ENCODE data around the gene TWIST2.

The TWIST2 gene

DNA sequence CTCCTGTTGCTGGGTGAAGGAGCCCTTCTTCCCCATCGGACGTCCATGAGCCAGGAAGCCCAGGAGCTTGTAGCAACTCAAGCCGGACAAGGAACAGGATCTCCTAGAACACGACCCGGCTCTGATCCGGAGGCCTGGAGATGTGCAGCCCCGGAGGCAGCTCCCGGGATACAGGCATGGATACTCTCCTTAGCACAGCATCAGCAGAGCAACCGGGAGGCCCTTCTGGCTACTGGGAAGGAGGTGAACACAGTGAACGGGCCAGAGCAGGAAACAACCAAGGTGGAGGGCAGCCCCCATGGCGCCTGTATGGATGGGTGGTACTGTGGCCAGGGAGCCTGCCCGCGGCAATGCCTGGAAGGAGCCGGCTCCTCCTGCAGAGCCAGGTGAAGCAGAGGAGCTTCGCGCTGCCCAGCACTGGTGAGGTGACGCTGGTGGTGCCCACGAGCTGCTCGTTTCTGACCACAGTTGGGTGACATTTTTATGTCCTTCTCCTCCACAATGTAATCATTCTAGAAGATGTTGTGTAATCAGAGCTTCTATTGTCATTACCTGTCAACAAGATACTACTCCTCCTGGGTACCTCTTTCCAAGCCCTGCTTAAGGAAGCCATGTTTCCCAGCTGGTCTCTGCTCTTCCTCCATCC is 94.3 kb downstream of the TWIST2 start:
- DNase-seq: no peak

DNA sequence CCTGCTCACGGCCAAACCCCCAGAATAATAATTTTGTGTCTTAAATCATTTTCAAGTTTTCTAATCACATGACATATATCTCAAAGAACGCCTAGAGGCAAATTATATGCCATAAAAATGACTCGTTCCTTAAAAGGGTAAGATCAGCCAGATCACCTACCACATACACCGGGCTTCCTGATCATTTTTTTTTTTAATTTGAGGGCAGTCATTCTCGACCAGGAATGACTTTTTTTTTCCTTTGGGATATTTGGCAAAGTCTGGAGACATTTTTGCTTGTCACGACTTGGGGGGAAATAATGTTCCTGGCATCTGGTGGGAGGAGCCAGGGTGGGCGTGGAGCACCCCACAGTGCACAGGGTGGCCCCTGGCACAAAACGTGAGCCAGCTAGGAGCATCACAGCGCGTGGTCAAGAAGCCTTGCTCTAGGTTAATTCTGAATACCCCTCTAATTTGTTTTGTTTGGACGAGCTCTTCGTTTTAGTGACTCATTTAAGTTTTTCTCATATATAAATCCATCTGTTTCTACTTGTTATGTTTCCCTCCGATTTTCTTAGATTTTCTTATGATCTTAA is 94.9 kb downstream of the TWIST2 start:
- DNase-seq: peak; percentile 42

DNA sequence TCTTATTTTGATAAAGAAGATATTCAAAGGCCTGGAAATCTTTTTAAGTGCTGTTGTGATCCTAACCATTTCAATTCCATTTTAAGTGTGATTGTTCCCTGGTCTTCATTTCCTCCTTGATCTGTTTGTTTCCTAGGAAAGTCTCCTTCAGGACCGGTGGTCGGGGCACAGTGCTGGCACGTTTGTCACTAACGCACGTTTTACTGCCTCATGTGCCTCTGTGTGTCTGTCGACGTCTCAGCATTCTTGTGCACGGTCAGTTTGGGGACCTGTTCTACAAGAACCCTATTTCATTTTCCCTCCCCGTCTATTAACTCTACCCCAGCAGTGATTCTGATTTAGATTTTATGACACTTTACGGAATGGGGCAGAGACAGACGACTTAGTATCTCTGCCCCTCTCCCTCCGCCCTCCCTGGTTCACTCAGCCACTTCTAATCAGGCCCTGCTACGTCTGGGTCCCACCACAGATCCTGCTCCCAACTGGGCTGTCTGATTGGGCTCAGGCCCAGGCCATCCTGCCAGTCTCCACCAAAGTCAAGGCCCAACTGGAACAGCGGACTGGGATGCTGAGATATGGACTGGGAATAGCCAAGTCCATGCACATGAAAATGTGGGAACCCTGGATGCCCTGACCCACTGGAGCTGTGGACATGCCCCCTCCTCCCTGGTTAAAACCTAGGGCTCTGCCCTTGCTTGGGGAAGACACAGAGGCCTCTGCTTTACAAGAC is 95.6 kb downstream of the TWIST2 start:
- DNase-seq: no peak

DNA sequence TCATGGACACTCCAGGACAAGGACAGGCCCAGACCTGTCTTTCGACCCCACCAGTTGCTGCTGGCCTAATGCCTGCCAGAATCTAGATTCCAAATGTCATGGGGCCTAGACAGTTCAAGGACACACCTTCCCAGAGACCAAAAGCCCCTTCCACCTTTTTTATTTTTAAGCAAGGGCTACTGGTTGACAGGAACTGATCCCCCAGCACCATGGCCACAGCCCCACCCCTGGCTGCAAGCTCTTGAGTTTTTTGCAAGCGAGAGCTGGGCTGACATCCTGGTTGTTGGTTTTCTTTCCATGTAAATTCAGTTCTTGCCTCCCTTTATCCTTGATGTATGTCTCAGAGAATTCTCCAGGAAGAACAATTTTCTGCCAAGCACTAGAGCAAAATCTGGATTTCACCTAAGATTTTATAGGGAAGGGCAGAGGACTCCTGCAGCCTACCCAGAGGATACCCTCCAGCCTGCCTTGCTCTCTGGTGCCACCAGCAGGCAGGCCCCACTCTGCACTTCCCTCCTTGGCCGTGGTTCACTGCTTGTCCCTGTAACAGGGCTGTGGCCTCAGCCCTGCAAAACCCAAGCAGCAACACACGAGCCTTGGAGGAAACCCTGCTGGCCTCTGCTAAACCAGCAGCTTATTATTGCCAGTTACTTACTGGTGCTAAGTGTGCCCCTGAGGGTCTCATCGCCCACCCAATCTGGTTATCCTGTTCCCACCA is 97.7 kb downstream of the TWIST2 start:
- DNase-seq: peak; percentile 48

DNA sequence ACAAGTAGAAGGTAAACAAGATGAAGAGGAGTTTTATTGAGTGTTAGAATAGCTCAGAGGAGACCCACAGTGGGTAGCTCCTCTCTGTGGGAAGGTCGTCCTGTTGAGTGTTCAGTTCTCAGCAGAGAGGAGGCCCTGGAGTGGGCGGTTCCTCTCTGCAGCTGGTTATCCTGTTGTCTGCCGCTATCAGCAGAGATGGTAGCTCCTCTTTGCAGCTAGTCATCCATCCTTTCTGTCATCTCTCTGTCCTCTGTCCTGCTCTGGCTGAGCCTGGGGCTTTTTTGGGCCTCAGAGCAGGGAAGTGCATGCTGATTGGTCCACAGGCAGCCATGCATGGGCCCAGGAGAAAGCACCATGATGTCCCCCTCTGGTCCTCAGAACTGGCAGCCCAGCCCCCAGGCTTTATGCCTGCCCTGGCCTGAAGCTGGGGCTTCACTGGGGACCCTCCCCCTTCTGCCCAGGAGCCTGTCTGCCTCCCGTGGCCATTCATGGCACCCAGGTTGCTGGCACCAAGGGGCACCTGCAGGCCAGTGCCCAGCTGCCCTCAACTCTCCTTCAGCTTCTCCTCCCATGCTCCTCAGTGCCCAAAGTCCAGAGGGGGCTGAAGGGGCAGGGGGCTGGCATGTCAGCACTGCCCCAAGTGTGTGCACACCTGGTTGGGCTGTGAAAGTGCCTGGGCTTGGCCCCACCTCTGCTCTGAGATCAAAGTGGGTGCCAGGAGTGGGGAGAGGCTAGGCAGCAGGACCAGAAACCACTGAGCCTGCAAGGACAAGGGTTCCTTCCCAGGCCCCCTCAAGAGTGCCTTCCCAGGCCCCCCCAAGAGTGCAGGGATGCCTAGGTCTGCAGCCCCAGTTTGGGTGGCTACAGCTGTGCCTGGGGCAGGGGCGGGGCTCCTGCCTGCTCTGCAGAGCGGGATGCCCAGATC is 98.7 kb downstream of the TWIST2 start:
- no peak for DNase-seq

DNA sequence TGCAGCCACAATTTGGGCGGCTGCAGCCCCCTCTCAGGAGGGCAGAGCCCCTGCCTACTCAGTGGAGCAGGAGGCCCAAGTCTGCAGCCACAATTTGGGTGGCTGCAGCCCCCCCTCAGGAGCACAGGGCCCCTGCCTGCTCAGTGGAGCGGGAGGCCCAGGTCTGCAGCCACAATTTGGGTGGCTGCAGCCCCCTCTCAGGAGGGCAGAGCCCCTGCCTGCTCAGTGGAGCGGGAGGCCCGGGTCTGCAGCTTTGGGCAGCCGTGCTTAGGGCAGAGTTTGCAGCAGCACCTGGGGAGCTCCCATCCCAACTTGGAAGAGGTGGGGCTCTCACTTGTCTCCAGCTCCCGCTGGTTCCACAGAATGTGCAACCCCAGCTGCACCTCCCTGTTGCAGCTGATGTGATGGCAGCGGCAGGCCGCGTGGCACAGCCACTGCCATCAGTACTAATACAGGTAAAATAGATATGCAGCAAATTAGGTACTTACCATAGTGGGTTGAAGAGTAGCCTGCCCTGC is 99.4 kb downstream of the TWIST2 start:
- no peak for DNase-seq

DNA sequence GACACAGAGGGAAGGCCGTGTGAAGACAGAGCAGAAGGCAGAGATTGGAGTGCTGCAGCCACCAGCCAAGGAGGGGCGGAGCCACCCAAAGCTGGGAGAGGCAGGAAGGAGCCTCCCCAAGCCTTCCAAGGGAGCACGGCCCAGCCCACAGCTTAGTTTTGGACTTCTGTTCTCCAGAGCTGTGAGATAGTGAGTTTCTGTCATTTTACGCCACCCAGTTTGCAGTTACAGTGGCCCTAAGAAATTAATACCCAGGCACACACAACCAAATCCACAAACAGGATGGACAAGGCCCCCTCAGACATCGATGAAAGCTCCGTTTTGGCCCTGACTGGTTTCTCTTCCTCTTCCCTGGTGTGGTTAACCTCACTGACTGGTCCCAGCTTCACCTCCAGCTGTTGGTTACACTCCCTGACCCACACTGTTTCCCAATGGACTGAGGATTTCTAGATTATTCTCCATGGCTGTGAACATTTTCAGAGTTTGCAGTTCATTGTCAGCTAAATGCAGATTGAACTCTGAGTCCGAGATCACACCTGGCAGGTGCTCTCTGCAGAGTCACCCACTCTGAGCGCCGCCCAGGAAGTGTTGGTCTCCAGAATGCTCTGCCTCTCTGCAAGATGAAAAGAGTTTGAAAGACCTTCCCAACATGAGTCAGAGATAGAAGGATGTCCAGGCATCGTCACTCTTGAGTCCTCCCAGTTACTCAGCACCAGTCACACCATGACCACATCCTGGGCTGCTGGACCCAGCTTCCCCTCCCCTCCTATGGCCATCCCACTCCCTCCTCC is 100.2 kb downstream of the TWIST2 start:
- DNase-seq: peak; percentile 94

DNA sequence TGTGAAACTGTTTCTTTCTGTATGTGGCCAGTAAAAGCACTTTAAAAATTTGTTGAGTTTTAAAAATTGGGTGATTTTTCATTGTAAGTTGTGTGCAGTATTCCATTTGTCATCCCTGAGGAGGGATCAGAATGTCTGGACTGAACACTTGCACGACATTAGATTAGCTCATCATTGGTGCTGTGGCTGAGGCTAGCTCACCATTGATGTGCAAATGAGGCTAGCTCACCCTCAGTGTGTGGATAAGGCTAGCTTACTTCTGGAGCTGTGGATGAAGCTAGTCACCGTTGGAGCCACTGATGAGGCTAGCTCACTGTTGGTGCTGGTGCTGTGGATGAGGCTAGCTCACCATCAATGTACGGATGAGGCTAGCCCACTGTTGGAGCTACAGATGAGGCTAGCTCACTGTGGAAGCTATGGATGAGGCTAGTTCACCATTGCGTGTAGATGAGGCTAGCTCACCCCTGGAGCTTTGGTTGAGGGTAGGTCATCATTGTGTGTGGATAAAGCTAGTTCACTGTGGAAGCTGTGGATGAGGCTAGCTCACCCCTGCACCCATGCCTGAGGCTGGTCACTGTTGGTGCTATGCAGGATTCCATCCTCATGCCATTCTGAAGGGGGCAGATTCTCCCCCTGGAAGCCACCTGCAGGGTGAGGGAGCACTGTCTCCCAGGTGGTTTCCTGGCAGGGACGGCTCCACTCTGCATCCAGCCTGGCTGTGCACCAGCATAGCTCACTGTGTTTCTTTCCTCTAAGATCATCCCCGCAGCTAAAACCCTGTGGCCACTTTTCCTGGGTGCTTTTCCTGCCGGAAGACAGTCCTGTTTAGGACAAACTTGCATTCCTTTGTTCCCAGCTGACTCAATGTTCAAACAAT is 101.1 kb downstream of the TWIST2 start:
- DNase-seq: peak; percentile 64

DNA sequence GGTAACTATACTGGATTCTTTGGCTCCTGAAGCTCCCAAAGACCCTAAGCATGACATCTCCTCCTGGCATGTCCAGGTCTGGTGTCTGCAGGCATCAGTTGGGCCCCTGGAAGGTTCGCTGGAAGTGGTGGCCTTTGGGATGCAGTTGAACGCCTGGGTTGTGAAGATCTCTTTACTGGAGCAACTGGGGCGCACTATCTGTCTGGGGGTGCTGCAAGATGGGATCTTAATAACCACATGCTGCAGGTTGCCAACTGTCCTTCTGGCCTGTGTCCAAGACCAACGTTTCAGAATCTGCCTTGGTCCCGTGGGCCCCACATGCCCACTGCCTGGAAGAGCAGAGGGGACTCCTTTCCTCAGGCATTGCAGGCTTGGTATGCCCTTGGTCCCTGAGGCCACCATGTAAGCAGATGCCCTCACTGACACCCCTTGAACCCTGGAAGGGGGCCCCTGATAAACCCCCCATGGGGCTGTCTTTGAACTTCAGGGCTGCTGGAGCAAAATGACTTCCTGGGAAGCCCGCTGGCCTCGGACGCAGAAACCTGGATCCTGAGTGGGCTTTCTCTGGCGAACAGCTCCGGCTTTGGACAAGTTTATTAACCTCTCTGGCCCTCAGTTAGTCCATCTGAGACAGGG is 101.9 kb downstream of the TWIST2 start:
- no peak for DNase-seq

DNA sequence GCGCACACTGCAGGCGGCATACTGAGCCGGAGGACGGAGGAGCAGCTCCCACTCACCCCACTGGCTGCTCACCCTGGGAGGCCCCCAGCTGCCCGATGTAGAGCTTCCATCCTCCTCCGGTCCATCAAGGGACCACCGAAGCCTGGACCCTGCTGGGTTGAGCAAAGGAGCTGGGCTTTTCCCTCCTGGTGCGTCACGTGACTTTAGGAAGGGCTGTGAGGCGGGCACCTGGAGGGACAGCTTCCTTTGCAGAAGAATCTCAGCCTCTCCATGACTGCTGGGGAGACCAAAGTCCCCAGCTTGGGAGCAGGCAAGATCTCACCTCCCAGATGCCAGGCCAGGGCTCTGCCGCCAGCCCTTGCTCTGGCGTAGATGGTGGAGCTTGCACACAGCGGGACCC is 102.7 kb downstream of the TWIST2 start:
- no peak for DNase-seq

DNA sequence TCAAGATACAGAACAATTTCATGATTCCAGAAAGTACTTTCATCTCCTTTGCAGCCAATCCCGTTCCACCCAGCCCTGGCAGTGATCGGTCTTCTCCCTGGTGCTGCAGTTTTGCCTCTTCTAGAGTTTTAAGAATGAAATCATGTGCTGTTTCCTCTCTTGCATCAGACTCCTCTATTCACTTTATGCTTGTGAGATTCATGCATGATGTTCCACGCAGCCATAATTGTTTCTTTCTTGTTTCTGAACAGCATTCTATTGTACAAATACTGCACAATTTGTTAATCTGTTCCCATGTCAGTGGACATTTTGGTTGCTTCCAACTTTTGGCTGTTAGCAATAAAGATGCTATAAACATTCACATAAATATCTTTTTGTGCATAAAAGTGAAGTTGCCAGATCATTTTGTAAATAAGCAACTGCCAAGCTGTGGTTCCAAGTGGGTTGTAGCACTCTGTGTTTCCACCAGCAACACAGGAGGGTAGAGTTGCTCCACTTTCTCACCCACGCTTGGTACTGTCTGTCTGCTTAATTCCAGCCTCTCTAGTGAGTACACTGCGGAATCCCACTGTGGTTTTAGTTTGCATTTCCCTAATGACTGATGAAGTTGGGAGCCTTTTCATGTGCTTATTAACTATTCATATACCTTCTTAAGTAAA is 104.5 kb downstream of the TWIST2 start:
- no peak for DNase-seq

DNA sequence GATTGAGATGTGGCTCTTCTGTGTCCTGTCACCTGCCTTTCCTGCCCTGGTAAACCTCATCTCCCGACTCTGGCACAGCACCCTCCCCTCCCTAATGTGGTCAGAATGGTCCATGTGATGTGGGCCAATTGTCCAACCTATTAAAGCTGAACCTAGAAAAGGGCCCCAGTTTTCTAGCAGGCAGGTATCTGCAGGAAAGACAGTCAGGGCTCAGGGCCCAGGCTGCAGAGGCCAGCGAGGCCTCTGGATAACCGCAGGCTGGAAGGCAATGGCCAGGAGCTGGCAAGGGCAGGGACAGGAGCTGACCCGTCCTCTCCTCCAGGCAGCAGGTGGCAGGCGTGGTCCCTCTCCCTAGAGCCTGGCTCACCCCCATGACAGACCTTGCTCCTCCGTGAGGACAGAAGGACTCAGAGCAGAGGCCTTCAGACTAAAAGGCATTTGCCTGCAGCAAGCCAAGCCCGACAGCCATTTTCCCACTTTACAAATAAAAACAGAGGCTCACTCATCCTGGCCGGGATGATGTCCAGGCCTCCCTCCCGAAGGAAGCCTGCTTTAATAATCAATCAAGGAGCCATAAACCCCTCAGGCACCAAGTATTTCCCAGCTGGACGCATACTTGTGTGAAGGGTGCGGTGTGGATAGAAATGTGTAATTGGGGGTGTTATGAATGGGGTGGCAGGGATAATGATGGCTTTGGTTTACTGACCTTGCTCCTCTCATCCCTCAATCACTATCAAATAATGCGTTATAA is 107.1 kb downstream of the TWIST2 start:
- DNase-seq: peak; percentile 26

DNA sequence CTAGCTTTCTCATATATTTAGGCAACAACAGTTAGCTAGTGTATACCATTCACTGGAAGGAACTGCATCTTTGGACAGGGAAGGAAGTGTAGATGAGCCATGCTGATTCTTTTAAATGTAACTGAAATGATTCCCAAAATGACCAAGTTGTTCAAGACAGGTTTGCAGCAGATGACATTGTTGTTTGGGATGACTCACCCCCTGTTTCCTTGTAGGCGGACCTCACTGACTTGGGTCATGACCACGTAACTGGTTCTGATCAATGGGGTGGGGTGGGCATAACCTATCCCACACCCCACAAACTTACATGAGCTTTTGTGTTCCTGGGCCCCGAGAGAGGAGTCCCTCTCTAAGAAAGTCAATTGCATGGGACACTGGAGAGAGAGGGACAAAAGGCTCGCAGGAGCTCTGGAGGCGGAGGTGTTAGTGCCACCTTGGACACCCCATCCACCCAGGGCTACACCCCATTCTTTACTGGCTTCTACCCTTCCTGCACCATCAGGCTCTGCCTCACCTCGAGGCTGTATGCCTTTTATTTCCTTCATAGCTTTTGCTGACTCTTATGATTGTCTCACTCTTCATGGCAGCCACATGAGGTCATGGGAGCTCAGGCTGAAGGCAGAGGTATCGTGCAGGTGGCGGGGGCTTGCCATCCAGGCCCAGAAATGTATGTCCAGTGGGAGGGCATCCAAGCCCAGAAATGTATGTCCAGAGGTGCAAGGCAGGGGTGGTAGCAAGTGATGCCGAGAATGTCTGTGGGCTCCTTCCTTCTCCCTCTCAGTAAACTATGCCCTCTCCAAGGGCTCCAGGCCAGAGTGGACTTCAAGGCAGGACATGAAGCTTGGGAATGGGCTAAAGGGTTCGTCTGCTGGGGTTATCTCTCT is 108.0 kb downstream of the TWIST2 start:
- peak; percentile 36 for DNase-seq

DNA sequence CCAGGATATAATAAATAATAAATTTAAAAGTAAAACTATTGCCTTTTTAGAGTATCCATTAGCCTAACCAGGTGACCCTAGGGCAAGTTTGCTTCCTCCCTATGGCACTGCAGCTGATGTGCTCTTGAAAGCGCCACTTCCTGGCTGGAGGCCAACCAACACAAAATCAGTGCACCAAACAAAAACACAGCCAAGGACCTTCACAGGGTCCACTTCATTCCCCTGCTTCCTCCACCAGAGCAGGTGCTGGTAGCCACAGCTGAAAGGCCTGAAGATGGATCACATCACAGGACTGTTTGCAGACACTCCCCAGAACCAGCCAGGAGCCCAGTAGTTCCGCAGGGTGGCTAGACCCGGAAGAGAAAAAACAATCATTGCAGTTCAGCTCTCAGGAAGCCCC is 108.8 kb downstream of the TWIST2 start:
- DNase-seq: no peak

Measured in EL (cell line).